Neural cell (in vitro differentiated cells): Measurements from ENCODE around the gene DOCK4. TPM values are rescaled to one million over a fixed set of nuclear protein-coding genes. Genes with fewer than 3 reads are reported as not detected.

ENCODE experiments used
- H2AFZ ChIP-seq: fragments of 200-600, 300-800 bp; sonication (generic), shearing (Covaris generic); 2 replicates; pipeline ENCODE4 v1.6.0; 2014; ENCODE audit warnings: low read depth, mild to moderate bottlenecking, antibody characterized with exemption, low read length, moderate library complexity
- H3F3A ChIP-seq: fragments of 200-600 bp; shearing (Covaris generic); 2 replicates; pipeline ENCODE4 v1.6.1; 2016; ENCODE audit warnings: mild to moderate bottlenecking, moderate library complexity, mixed read lengths, antibody characterized with exemption, low read length; ENCODE audit not compliant: insufficient read depth, poor library complexity, severe bottlenecking
- H3K27ac ChIP-seq: fragments of 200-600, 300-800 bp; sonication (generic), shearing (Covaris generic); 2 replicates; pipeline ENCODE4 v1.5.1; 2014; ENCODE audit warnings: mild to moderate bottlenecking, low read length, moderate library complexity
- H3K27me3 ChIP-seq: fragments of 300-800, 200-600 bp; sonication (generic), shearing (Covaris generic); 2 replicates; pipeline ENCODE4 v1.6.0; 2014; ENCODE audit warnings: mild to moderate bottlenecking, low read depth, low read length, moderate library complexity; ENCODE audit not compliant: insufficient read depth
- H3K36me3 ChIP-seq: fragments of 300-800, 200-600 bp; sonication (generic), shearing (Covaris generic); 2 replicates; pipeline ENCODE4 v1.5.1; 2014; ENCODE audit warnings: mild to moderate bottlenecking, antibody characterized with exemption, low read length, moderate library complexity; ENCODE audit not compliant: insufficient read depth
- H3K4me2 ChIP-seq: fragments of 300-800, 200-600 bp; sonication (generic), shearing (Covaris generic); 2 replicates; pipeline ENCODE4 v1.6.0; 2014; ENCODE audit warnings: mild to moderate bottlenecking, low read length
- H3K4me3 ChIP-seq: fragments of 300-800, 200-600 bp; sonication (generic), shearing (Covaris generic); 2 replicates; pipeline ENCODE4 v1.5.1; 2014; ENCODE audit warnings: mild to moderate bottlenecking, low read length, moderate library complexity
- H3K79me2 ChIP-seq: fragments of 200-600 bp; shearing (Covaris generic); replicated peaks from 2 replicates; pipeline ENCODE4 v1.6.0; 2014; ENCODE audit warnings: mild to moderate bottlenecking, low read length, moderate library complexity; ENCODE audit not compliant: insufficient read depth
- H3K9ac ChIP-seq: fragments of 300-800, 200-600 bp; sonication (generic), shearing (Covaris generic); 2 replicates; pipeline ENCODE4 v1.6.1; 2016; ENCODE audit warnings: mild to moderate bottlenecking, low read length, mixed read lengths
- H3K9me2 ChIP-seq: fragments of 200-600 bp; shearing (Covaris generic); 2 replicates; pipeline ENCODE4 v1.6.1; 2016; ENCODE audit warnings: mild to moderate bottlenecking, low read length, mixed read lengths; ENCODE audit not compliant: insufficient read depth
- H3K9me3 ChIP-seq: fragments of 200-600, 300-800 bp; sonication (generic), shearing (Covaris generic); 2 replicates; pipeline ENCODE4 v1.6.1; 2016; ENCODE audit warnings: mild to moderate bottlenecking, mixed run types, low read length, moderate library complexity, mixed read lengths
- H4K20me1 ChIP-seq: fragments of 200-600 bp; shearing (Covaris generic); 2 replicates; pipeline ENCODE4 v1.6.1; 2016; ENCODE audit warnings: mild to moderate bottlenecking, mixed run types; ENCODE audit not compliant: insufficient read depth
- EP300 ChIP-seq: fragments of 450-650 bp; conservative IDR thresholded peaks from 2 replicates; pipeline ENCODE4 v1.6.1; 2014; ENCODE audit warnings: antibody characterized with exemption, mild to moderate bottlenecking, moderate library complexity; ENCODE audit not compliant: poor library complexity, severe bottlenecking
- EZH2 ChIP-seq: fragments of 200-600, 300-800 bp; shearing (Covaris generic), sonication (generic); IDR thresholded peaks from 2 replicates; pipeline ENCODE4 v1.6.1; 2014; ENCODE audit warnings: antibody characterized with exemption, low read length, borderline replicate concordance, mild to moderate bottlenecking; ENCODE audit not compliant: insufficient read depth, poor library complexity, severe bottlenecking
- MXI1 ChIP-seq: fragments of 450-650 bp; conservative IDR thresholded peaks from 2 replicates; pipeline ENCODE4 v1.6.1; 2014; ENCODE audit warnings: antibody characterized with exemption, mild to moderate bottlenecking; ENCODE audit not compliant: poor library complexity, severe bottlenecking
- POLR2AphosphoS5 ChIP-seq: IDR thresholded peaks from 2 replicates; pipeline ENCODE4 v1.6.1; 2012
- RAD21 ChIP-seq: fragments of 450-650 bp; conservative IDR thresholded peaks from 2 replicates; pipeline ENCODE4 v1.6.1; 2014; ENCODE audit warnings: antibody characterized with exemption, mild to moderate bottlenecking, moderate library complexity
- SMC3 ChIP-seq: fragments of 450-650 bp; conservative IDR thresholded peaks from 2 replicates; pipeline ENCODE4 v1.6.1; 2014; ENCODE audit warnings: antibody characterized with exemption, mild to moderate bottlenecking, moderate library complexity; ENCODE audit not compliant: poor library complexity
- TAF1 ChIP-seq: IDR thresholded peaks from 2 replicates; pipeline ENCODE4 v1.6.1; 2012; ENCODE audit warnings: low read depth
- polyA plus RNA-seq: library from polyadenylated mRNA; depleted of rRNA; stranded (reverse); fragments of >200 nt; gene quantifications from 2 replicates; pipeline ENCODE4 v1.2.3, GENCODE V29; 2014
- TF ChIP-seq, protein P1 (sequence below): IDR thresholded peaks from 2 replicates; pipeline ENCODE4 v1.6.1; 2012; ENCODE audit warnings: borderline replicate concordance
- TF ChIP-seq, protein P2 (sequence below): fragments of 450-650 bp; IDR thresholded peaks from 2 replicates; pipeline ENCODE4 v1.5.1; 2014; ENCODE audit warnings: antibody characterized with exemption, mild to moderate bottlenecking, moderate library complexity; ENCODE audit not compliant: poor library complexity, severe bottlenecking

DOCK4 gene
- polyA plus RNA-seq, 1 donor from 2014 or later: 28.1 TPM

DNA sequence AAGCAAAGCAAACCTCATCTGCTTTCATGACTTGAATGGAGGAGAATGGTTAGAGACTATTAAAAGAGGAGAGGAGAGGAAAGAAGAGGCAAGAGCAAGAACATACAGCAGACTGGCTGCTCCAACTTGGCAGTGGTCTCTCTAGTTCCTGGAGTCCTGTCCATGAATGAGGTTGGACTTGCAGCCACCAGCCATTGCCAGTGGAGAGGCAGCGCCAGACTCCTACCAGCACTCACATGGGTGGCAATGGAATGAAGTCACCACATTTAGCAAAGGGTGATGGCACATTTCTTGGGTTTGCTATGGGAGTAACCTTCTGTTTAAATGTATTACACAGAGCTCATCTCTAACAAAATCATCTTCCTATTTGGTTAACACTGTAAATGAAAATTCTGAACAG, 386.1 kb downstream of the DOCK4 start (continued):
- TF ChIP-seq, protein P1, sequence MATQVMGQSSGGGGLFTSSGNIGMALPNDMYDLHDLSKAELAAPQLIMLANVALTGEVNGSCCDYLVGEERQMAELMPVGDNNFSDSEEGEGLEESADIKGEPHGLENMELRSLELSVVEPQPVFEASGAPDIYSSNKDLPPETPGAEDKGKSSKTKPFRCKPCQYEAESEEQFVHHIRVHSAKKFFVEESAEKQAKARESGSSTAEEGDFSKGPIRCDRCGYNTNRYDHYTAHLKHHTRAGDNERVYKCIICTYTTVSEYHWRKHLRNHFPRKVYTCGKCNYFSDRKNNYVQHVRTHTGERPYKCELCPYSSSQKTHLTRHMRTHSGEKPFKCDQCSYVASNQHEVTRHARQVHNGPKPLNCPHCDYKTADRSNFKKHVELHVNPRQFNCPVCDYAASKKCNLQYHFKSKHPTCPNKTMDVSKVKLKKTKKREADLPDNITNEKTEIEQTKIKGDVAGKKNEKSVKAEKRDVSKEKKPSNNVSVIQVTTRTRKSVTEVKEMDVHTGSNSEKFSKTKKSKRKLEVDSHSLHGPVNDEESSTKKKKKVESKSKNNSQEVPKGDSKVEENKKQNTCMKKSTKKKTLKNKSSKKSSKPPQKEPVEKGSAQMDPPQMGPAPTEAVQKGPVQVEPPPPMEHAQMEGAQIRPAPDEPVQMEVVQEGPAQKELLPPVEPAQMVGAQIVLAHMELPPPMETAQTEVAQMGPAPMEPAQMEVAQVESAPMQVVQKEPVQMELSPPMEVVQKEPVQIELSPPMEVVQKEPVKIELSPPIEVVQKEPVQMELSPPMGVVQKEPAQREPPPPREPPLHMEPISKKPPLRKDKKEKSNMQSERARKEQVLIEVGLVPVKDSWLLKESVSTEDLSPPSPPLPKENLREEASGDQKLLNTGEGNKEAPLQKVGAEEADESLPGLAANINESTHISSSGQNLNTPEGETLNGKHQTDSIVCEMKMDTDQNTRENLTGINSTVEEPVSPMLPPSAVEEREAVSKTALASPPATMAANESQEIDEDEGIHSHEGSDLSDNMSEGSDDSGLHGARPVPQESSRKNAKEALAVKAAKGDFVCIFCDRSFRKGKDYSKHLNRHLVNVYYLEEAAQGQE: no peak
- no peak for TF ChIP-seq MXI1

DNA sequence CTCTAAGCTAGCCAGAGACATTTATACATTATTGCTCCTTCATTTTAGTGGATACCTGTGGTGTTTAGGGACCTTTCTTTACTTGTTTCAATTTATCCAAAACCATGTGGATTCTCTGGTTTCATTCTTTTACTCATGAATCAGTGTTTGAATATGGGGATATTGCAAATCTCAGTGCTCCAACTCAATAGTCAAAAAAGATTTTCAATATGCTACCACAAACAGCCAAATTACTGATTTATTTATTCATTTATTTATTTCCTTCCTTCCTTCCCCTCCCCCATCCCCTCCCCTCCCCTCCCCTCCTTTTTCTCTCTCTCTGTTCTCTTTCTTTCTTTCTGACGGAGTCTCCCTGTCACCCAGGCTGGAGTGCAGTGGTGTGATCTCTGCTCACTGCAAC, 390.8 kb downstream of the DOCK4 start:
- Histone ChIP-seq H4K20me1 (no peaks in the 10 kb centered on the region), H3K27ac (no peak overlapping the region), H3K9me2 (no peaks in the 10 kb centered on the region), H3K9me3 (no peaks in the 10 kb centered on the region), H3K36me3 (no peaks in the 10 kb centered on the region), H3K9ac (no peak overlapping the region), H3F3A (no peaks in the 10 kb centered on the region), H3K79me2 (no peaks in the 10 kb centered on the region), H3K27me3 (no peaks in the 10 kb centered on the region), H3K4me3 (no peak overlapping the region), H2AFZ (no peak overlapping the region), H3K4me2 (no peak overlapping the region)
- no peak for TF ChIP-seq TAF1

DNA sequence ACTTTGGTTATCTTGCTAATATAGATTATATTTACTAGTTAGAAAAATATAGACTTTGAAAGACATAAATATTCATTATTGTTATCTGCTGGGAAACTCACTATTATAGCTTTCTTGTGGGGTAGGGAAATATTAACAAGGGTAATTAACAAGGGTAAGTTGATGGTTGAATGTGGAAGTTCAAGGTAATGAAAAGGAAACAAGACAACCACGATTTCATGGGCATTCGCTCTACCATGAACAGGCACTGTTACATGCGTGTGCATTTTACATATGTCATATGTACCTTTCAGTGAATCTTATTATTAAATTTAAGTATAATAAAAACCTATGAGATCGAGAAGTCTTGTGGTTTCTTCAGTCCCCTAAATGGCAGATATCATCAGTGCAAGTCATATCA, 392.9 kb downstream of the DOCK4 start:
- Histone ChIP-seq H3K27ac (no peak overlapping the region), H3K4me3 (no peak overlapping the region), H3K9me2 (no peaks in the 10 kb centered on the region), H3K4me2 (no peak overlapping the region), H2AFZ (no peak overlapping the region), H3K36me3 (no peaks in the 10 kb centered on the region), H3K9me3 (no peaks in the 10 kb centered on the region), H3K27me3 (no peaks in the 10 kb centered on the region), H3K9ac (no peak overlapping the region), H3K79me2 (no peaks in the 10 kb centered on the region), H4K20me1 (no peaks in the 10 kb centered on the region), H3F3A (no peaks in the 10 kb centered on the region)
- TF ChIP-seq EZH2: no peak
- no peak for TF ChIP-seq EP300
- no peak for TF ChIP-seq RAD21
- TF ChIP-seq TAF1: no peak
- no peak for TF ChIP-seq SMC3
- TF ChIP-seq, protein P2, sequence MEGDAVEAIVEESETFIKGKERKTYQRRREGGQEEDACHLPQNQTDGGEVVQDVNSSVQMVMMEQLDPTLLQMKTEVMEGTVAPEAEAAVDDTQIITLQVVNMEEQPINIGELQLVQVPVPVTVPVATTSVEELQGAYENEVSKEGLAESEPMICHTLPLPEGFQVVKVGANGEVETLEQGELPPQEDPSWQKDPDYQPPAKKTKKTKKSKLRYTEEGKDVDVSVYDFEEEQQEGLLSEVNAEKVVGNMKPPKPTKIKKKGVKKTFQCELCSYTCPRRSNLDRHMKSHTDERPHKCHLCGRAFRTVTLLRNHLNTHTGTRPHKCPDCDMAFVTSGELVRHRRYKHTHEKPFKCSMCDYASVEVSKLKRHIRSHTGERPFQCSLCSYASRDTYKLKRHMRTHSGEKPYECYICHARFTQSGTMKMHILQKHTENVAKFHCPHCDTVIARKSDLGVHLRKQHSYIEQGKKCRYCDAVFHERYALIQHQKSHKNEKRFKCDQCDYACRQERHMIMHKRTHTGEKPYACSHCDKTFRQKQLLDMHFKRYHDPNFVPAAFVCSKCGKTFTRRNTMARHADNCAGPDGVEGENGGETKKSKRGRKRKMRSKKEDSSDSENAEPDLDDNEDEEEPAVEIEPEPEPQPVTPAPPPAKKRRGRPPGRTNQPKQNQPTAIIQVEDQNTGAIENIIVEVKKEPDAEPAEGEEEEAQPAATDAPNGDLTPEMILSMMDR: no peak
- no peak for TF ChIP-seq POLR2AphosphoS5
- TF ChIP-seq, protein P1: no peak
- TF ChIP-seq MXI1: no peak
